Astrocyte (in vitro differentiated cells and primary cell): Measurements from ENCODE around the gene LTBP3. TPM values are rescaled to one million over a fixed set of nuclear protein-coding genes. Genes with fewer than 3 reads are reported as not detected.

ENCODE experiments used
- DNase-seq: peaks from one replicate; pipeline ENCODE4 v3.0.0-alpha.2; 2010; ENCODE audit warnings: low read depth
- FAIRE-seq: peaks from 2 replicates; lab custom pipeline; 2011; peaks lifted over from hg19 to GRCh38; lab: Jason Lieb, UNC
- H2AFZ ChIP-seq: 2 replicates; pipeline ENCODE4 v1.6.0; 2012; ENCODE audit warnings: low read depth, low read length, inconsistent platforms
- H3K27ac ChIP-seq: 2 replicates; pipeline ENCODE4 v1.5.1; 2011; ENCODE audit warnings: low read depth, low read length, inconsistent platforms
- H3K27me3 ChIP-seq: 2 replicates; pipeline ENCODE4 v1.6.0; 2011; ENCODE audit warnings: low read length, inconsistent platforms; ENCODE audit not compliant: insufficient read depth
- H3K36me3 ChIP-seq: 2 replicates; pipeline ENCODE4 v1.5.1; 2011; ENCODE audit warnings: low read length, inconsistent platforms; ENCODE audit not compliant: insufficient read depth
- H3K4me1 ChIP-seq: 2 replicates; pipeline ENCODE4 v1.5.1; 2011; ENCODE audit warnings: low read length, inconsistent platforms; ENCODE audit not compliant: insufficient read depth
- H3K4me2 ChIP-seq: 2 replicates; pipeline ENCODE4 v1.6.0; 2012; ENCODE audit warnings: low read length, inconsistent platforms
- H3K4me3 ChIP-seq: 2 replicates; pipeline ENCODE4 v1.5.1; 2011; ENCODE audit warnings: low read depth, mild to moderate bottlenecking, low read length, inconsistent platforms; ENCODE audit not compliant: insufficient read depth
- H3K79me2 ChIP-seq: 2 replicates; pipeline ENCODE4 v1.6.0; 2012; ENCODE audit warnings: mild to moderate bottlenecking, low read length, inconsistent platforms; ENCODE audit not compliant: insufficient read depth
- H3K9ac ChIP-seq: 2 replicates; pipeline ENCODE4 v1.6.0; 2012; ENCODE audit warnings: mild to moderate bottlenecking, low read length, inconsistent platforms
- H3K9me3 ChIP-seq: 2 replicates; pipeline ENCODE4 v1.5.1; 2012; ENCODE audit warnings: low read depth, mild to moderate bottlenecking, low read length, inconsistent platforms; ENCODE audit not compliant: insufficient read depth
- H4K20me1 ChIP-seq: 2 replicates; pipeline ENCODE4 v1.6.0; 2012; ENCODE audit warnings: low read length, inconsistent platforms; ENCODE audit not compliant: insufficient read depth
- H3K27ac Mint-ChIP-seq: one replicate; pipeline ENCODE4 v1.8.0; 2021; ENCODE audit warnings: mild to moderate bottlenecking, mixed read lengths; ENCODE audit not compliant: unreplicated experiment
- H3K27me3 Mint-ChIP-seq: one replicate; pipeline ENCODE4 v1.8.0; 2021; ENCODE audit warnings: low read depth, mixed read lengths; ENCODE audit not compliant: unreplicated experiment
- H3K36me3 Mint-ChIP-seq: one replicate; pipeline ENCODE4 v1.8.0; 2021; ENCODE audit warnings: low read depth, mixed read lengths; ENCODE audit not compliant: unreplicated experiment
- H3K4me1 Mint-ChIP-seq: one replicate; pipeline ENCODE4 v1.8.0; 2021; ENCODE audit warnings: low read depth, mixed read lengths; ENCODE audit not compliant: unreplicated experiment
- H3K4me3 Mint-ChIP-seq: one replicate; pipeline ENCODE4 v1.8.0; 2021; ENCODE audit warnings: mild to moderate bottlenecking, moderate library complexity, mixed read lengths; ENCODE audit not compliant: unreplicated experiment
- H3K9me3 Mint-ChIP-seq: one replicate; pipeline ENCODE4 v1.8.0; 2021; ENCODE audit warnings: mild to moderate bottlenecking, mixed read lengths; ENCODE audit not compliant: unreplicated experiment
- CTCF ChIP-seq: IDR thresholded peaks from 2 replicates; pipeline ENCODE4 v1.5.1; 2011; ENCODE audit warnings: low read depth, mild to moderate bottlenecking, inconsistent platforms, low read length, moderate library complexity; ENCODE audit not compliant: insufficient read depth
- EZH2 ChIP-seq: IDR thresholded peaks from 2 replicates; pipeline ENCODE4 v1.6.1; 2012; ENCODE audit warnings: mild to moderate bottlenecking, low read length, inconsistent platforms; ENCODE audit not compliant: insufficient read depth
- total RNA-seq: library from RNA; stranded (reverse); gene quantifications from 2 replicates; pipeline ENCODE4 v1.2.1, GENCODE V29; 2021

LTBP3 gene
- total RNA-seq, 1 donor from 2014 or later = 33.2 TPM

GRCh38 chr11:65581928-65582327 is 23.8 kb upstream of the LTBP3 start:
- DNase-seq (no peak), FAIRE-seq (no peak)
- Histone ChIP-seq H4K20me1 (peaks cover 61% of the 10 kb centered on the region), H3K9me3 (no peaks in the 10 kb centered on the region), H3K9ac (no peak overlapping the region), H3K4me2 (no peak overlapping the region), H3K36me3 (no peaks in the 10 kb centered on the region), H3K4me3 (no peak overlapping the region), H3K79me2 (no peaks in the 10 kb centered on the region), H3K27ac (no peak overlapping the region), H2AFZ (no peak overlapping the region), H3K4me1 (peaks cover 12% of the 10 kb centered on the region), H3K27me3 (peaks cover 5% of the 10 kb centered on the region)
- peaks cover 17% of the 10 kb centered on the region for H3K36me3 Mint-ChIP-seq
- no peak overlapping the region for H3K4me3 Mint-ChIP-seq
- H3K27ac Mint-ChIP-seq = no peak overlapping the region
- no peak for TF ChIP-seq CTCF
- TF ChIP-seq EZH2 = no peak
- H3K4me1 Mint-ChIP-seq = peaks cover 4% of the 10 kb centered on the region
- H3K27me3 Mint-ChIP-seq = peaks cover 52% of the 10 kb centered on the region
- peaks cover 3% of the 10 kb centered on the region for H3K9me3 Mint-ChIP-seq

GRCh38 chr11:65580756-65581155 is 22.6 kb upstream of the LTBP3 start:
- Histone ChIP-seq H3K4me2 (no peak overlapping the region), H3K4me3 (no peak overlapping the region), H3K79me2 (no peaks in the 10 kb centered on the region), H3K36me3 (no peaks in the 10 kb centered on the region), H3K27me3 (peaks cover 5% of the 10 kb centered on the region), H3K9me3 (no peaks in the 10 kb centered on the region), H3K4me1 (peaks cover 21% of the 10 kb centered on the region), H4K20me1 (peaks cover 52% of the 10 kb centered on the region), H3K27ac (no peak overlapping the region), H3K9ac (no peak overlapping the region), H2AFZ (no peak overlapping the region)
- FAIRE-seq (no peak), DNase-seq (no peak)
- H3K4me3 Mint-ChIP-seq = no peak overlapping the region
- no peak overlapping the region for H3K27ac Mint-ChIP-seq
- peaks cover 9% of the 10 kb centered on the region for H3K4me1 Mint-ChIP-seq
- TF ChIP-seq EZH2 (no peak), CTCF (no peak)
- H3K27me3 Mint-ChIP-seq = peaks cover 41% of the 10 kb centered on the region
- peaks cover 3% of the 10 kb centered on the region for H3K9me3 Mint-ChIP-seq
- H3K36me3 Mint-ChIP-seq = peaks cover 17% of the 10 kb centered on the region

- FAIRE-seq = no peak
Observed at GRCh38 chr11:65580031-65580692, 22.0 kb upstream of the LTBP3 start.

More at GRCh38 chr11:65580031-65580692, 22.0 kb upstream of the LTBP3 start:
- Mint-ChIP-seq H3K4me1 (peaks cover 13% of the 10 kb centered on the region), H3K4me3 (no peak overlapping the region), H3K27ac (no peak overlapping the region), H3K27me3 (peaks cover 41% of the 10 kb centered on the region), H3K36me3 (peaks cover 17% of the 10 kb centered on the region), H3K9me3 (peaks cover 3% of the 10 kb centered on the region)
- Histone ChIP-seq H4K20me1 (peaks cover 52% of the 10 kb centered on the region), H3K27ac (no peak overlapping the region), H3K9ac (no peak overlapping the region), H3K4me1 (peaks cover 27% of the 10 kb centered on the region), H3K9me3 (no peaks in the 10 kb centered on the region), H3K4me2 (no peak overlapping the region), H3K4me3 (no peak overlapping the region), H3K27me3 (peaks cover 5% of the 10 kb centered on the region), H2AFZ (no peak overlapping the region), H3K79me2 (no peaks in the 10 kb centered on the region), H3K36me3 (no peaks in the 10 kb centered on the region)
- no peak for DNase-seq
- TF ChIP-seq CTCF (no peak), EZH2 (no peak)
